Suprapubic skin (tissue), 3 donors: ENCODE results near the gene METTL15.

Source experiments
- POLR2A ChIP-seq, 2 donors: fragments of 450-650 bp; IDR thresholded peaks; one replicate each; pipeline ENCODE4 v1.6.1; 2017; ENCODE audit warnings: antibody characterized with exemption in 2 of 2, mild to moderate bottlenecking in 2 of 2, moderate library complexity in 2 of 2
- TF ChIP-seq, protein P1 (sequence below), 2 donors: fragments of 200-600 bp in 1 of 2; fragments of 450-650 bp in 1 of 2; sonication (generic) in 1 of 2; IDR thresholded peaks; one replicate each; pipeline ENCODE4 v1.5.1; 2016 to 2019; ENCODE audit warnings: antibody characterized with exemption in 2 of 2, mild to moderate bottlenecking in 1 of 2, moderate library complexity in 1 of 2

GRCh38 chr11:28343304-28344233 lies 235.4 kb downstream of the METTL15 start:
- TF ChIP-seq, protein P1, sequence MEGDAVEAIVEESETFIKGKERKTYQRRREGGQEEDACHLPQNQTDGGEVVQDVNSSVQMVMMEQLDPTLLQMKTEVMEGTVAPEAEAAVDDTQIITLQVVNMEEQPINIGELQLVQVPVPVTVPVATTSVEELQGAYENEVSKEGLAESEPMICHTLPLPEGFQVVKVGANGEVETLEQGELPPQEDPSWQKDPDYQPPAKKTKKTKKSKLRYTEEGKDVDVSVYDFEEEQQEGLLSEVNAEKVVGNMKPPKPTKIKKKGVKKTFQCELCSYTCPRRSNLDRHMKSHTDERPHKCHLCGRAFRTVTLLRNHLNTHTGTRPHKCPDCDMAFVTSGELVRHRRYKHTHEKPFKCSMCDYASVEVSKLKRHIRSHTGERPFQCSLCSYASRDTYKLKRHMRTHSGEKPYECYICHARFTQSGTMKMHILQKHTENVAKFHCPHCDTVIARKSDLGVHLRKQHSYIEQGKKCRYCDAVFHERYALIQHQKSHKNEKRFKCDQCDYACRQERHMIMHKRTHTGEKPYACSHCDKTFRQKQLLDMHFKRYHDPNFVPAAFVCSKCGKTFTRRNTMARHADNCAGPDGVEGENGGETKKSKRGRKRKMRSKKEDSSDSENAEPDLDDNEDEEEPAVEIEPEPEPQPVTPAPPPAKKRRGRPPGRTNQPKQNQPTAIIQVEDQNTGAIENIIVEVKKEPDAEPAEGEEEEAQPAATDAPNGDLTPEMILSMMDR (IDR thresholded peaks at IDR 0.05): no peak
- TF ChIP-seq POLR2A (IDR thresholded peaks at IDR 0.05): no peak
